ENCODE results near the gene FAM168A.

Gene FAM168A

DNA sequence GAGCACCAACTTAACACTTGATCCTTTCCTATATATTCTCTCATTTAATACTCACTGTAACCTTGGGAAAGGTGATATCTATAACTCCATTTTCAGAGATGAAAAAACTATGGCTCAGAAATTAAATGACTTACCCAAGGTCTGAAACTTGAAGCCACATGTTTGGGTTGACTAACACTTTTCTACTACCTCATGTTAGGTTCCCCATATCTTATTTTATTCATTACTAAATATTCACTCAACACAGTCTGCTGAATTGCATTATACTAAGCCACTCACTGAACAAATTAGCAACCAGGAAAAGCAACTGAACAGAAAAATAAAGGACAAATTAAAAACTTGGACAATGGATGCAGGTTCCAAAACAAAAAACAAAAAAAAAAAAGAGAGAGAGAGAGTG lies 59.9 kb downstream of the FAM168A start:
- H3K36me3 ChIP-seq (ENCODE audit: control insufficient read depth, insufficient read depth, low read length): no peaks in the 10 kb centered on the region; the same call in 1 of the 2 replicates
- TF ChIP-seq, protein P1, sequence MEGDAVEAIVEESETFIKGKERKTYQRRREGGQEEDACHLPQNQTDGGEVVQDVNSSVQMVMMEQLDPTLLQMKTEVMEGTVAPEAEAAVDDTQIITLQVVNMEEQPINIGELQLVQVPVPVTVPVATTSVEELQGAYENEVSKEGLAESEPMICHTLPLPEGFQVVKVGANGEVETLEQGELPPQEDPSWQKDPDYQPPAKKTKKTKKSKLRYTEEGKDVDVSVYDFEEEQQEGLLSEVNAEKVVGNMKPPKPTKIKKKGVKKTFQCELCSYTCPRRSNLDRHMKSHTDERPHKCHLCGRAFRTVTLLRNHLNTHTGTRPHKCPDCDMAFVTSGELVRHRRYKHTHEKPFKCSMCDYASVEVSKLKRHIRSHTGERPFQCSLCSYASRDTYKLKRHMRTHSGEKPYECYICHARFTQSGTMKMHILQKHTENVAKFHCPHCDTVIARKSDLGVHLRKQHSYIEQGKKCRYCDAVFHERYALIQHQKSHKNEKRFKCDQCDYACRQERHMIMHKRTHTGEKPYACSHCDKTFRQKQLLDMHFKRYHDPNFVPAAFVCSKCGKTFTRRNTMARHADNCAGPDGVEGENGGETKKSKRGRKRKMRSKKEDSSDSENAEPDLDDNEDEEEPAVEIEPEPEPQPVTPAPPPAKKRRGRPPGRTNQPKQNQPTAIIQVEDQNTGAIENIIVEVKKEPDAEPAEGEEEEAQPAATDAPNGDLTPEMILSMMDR (IDR thresholded peaks at IDR 0.05; ENCODE audit: insufficient read depth, low read length, poor library complexity, severe bottlenecking): no peak
- no peaks in the 10 kb centered on the region for H3K27me3 ChIP-seq (replicated peaks; ENCODE audit: control insufficient read depth, insufficient read depth, low read length)
- no peak for DNase-seq (ENCODE audit: extremely low read depth, insufficient read length)
- H3K4me3 ChIP-seq (replicated peaks; ENCODE audit: low read depth, low read length): no peak overlapping the region

DNA sequence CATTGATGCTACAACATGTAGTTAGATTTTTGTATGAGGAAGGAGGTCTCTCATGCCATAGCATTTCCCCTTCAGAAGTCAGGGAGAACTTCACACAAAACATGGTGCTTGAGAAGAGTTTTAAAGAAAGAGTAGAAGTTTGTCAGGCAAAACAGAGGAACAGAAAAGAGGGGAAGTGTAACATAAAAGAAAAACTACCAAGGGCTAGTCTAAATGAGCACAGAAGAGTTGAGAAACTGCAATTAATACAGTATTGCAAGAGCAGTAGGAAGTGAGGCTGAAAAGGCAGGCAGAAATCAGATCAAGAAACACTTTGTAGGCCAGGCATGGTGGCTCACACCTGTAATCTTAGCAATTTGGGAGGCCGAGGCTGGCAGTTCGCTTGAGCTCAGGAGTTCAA lies 61.0 kb downstream of the FAM168A start:
- TF ChIP-seq, protein P1 (IDR thresholded peaks at IDR 0.05; ENCODE audit: insufficient read depth, low read length, poor library complexity, severe bottlenecking): no peak
- no peak for DNase-seq (ENCODE audit: extremely low read depth, insufficient read length)

DNA sequence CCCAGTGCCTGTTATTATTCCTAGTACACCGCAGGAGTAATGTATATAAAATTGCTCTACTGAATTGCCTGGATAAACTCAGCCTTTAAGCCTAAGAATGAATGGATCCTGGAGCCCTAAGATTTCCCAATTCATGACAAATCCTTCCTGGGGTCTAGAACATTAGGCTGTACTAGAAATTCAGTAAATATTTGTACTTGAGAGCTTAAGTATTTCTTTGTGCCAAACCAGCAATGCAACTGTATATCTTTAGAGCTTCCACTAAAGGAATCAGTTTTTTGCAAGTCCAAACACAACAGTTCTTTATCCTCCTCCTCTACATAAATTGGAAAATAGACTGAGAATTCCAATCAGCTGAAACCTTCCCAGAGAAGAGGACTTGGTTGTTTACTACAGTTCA lies 65.6 kb downstream of the FAM168A start:
- Histone ChIP-seq H3K27me3 (replicated peaks; ENCODE audit: control insufficient read depth, insufficient read depth, low read length) (no peaks in the 10 kb centered on the region), H3K36me3 (ENCODE audit: control insufficient read depth, insufficient read depth, low read length) (no peaks in the 10 kb centered on the region; the same call in 1 of the 2 replicates), H3K4me3 (replicated peaks; ENCODE audit: low read depth, low read length) (no peak overlapping the region)
- no peak for DNase-seq (ENCODE audit: extremely low read depth, insufficient read length)
- TF ChIP-seq, protein P1 (IDR thresholded peaks at IDR 0.05; ENCODE audit: insufficient read depth, low read length, poor library complexity, severe bottlenecking): no peak

More for the DNA sequence above, 61.0 kb downstream of the FAM168A start:
- H3K4me3 ChIP-seq (replicated peaks; ENCODE audit: low read depth, low read length): no peak overlapping the region
- no peaks in the 10 kb centered on the region; the same call in 1 of the 2 replicates for H3K36me3 ChIP-seq (ENCODE audit: control insufficient read depth, insufficient read depth, low read length)
- H3K27me3 ChIP-seq (replicated peaks; ENCODE audit: control insufficient read depth, insufficient read depth, low read length): no peaks in the 10 kb centered on the region

DNA sequence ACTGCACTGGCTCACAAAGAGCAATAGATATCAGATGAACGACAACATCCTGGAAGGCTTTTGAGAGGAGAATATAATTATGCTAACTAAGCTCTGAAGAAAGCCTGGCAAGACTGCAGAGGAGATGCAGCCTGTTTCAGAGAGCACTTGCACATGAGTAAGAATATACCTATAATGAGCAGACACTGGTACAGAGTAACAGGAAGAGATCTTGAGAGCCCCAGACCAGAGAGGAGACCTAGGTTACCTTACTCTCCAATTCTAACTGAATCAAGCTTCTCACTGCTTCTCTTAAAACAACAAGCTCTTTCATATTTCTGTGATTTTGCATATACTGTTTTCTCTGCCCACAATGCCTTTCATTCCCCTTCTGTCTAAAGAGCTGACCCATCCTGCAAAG lies 66.5 kb downstream of the FAM168A start:
- TF ChIP-seq, protein P1 (IDR thresholded peaks at IDR 0.05; ENCODE audit: insufficient read depth, low read length, poor library complexity, severe bottlenecking): no peak
- Histone ChIP-seq H3K36me3 (ENCODE audit: control insufficient read depth, insufficient read depth, low read length) (no peaks in the 10 kb centered on the region), H3K4me3 (replicated peaks; ENCODE audit: low read depth, low read length) (no peak overlapping the region), H3K27me3 (replicated peaks; ENCODE audit: control insufficient read depth, insufficient read depth, low read length) (no peaks in the 10 kb centered on the region)
- no peak for DNase-seq (ENCODE audit: extremely low read depth, insufficient read length)

DNA sequence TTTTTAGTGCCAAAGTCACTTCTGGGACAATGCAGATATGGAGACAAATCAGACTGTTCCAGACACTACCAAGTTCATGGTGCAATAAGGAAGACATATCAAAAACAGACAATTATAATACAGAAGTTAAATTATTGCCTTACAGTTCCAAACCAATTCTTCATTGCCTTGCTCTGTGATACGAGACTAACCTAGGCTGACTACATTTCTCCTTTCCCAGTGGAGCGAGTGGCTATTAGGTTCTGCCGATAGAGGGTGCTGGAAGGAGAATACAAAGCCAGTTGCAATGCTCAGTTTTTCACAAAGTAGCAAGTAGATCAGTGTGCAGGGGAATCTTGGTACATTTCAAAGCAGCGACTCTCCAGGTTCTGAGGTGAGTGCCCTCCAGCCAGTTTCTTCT lies 67.8 kb downstream of the FAM168A start:
- DNase-seq (ENCODE audit: extremely low read depth, insufficient read length): no peak
- no peaks in the 10 kb centered on the region for H3K36me3 ChIP-seq (ENCODE audit: control insufficient read depth, insufficient read depth, low read length)
- TF ChIP-seq, protein P1 (IDR thresholded peaks at IDR 0.05; ENCODE audit: insufficient read depth, low read length, poor library complexity, severe bottlenecking): peak; percentile 59

DNA sequence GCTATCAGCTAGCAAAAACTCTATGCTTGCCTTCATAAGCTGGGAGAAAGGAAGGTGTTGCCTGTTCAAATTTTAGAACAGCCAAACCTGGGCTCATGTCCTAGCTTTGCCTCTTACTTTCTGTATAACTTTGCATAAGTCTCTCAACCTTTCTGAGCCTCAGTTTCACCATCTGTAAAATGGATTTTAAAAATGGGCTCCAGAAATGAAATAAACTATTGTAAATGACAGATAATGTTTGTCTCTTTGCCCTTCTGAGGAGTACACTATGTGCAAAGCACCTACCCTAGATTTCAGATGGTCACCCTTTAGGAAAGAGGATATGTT lies 68.7 kb downstream of the FAM168A start:
- Histone ChIP-seq H3K27me3 (replicated peaks; ENCODE audit: control insufficient read depth, insufficient read depth, low read length) (no peaks in the 10 kb centered on the region), H3K36me3 (ENCODE audit: control insufficient read depth, insufficient read depth, low read length) (no peaks in the 10 kb centered on the region), H3K4me3 (replicated peaks; ENCODE audit: low read depth, low read length) (no peak overlapping the region)
- no peak for DNase-seq (ENCODE audit: extremely low read depth, insufficient read length)
- TF ChIP-seq, protein P1 (IDR thresholded peaks at IDR 0.05; ENCODE audit: insufficient read depth, low read length, poor library complexity, severe bottlenecking): no peak

More for the DNA sequence above, 67.8 kb downstream of the FAM168A start:
- Histone ChIP-seq H3K4me3 (replicated peaks; ENCODE audit: low read depth, low read length) (no peak overlapping the region), H3K27me3 (replicated peaks; ENCODE audit: control insufficient read depth, insufficient read depth, low read length) (no peaks in the 10 kb centered on the region)

Data from GM06990 (cell line).